Bladder microvascular endothelial cell (primary cell): ENCODE results near the gene SCLY. TPM values are rescaled to one million over a fixed set of nuclear protein-coding genes. Genes with fewer than 3 reads are reported as not detected.

Experiments used
- total RNA-seq: library from RNA; depleted of rRNA; stranded (reverse); fragments of >200 nt; gene quantifications from 2 replicates; pipeline ENCODE4 v1.2.3, GENCODE V29; 2014

The SCLY gene, protein sequence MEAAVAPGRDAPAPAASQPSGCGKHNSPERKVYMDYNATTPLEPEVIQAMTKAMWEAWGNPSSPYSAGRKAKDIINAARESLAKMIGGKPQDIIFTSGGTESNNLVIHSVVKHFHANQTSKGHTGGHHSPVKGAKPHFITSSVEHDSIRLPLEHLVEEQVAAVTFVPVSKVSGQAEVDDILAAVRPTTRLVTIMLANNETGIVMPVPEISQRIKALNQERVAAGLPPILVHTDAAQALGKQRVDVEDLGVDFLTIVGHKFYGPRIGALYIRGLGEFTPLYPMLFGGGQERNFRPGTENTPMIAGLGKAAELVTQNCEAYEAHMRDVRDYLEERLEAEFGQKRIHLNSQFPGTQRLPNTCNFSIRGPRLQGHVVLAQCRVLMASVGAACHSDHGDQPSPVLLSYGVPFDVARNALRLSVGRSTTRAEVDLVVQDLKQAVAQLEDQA
- total RNA-seq = 18.5 and 23.3 TPM in 2 replicates

DNA sequence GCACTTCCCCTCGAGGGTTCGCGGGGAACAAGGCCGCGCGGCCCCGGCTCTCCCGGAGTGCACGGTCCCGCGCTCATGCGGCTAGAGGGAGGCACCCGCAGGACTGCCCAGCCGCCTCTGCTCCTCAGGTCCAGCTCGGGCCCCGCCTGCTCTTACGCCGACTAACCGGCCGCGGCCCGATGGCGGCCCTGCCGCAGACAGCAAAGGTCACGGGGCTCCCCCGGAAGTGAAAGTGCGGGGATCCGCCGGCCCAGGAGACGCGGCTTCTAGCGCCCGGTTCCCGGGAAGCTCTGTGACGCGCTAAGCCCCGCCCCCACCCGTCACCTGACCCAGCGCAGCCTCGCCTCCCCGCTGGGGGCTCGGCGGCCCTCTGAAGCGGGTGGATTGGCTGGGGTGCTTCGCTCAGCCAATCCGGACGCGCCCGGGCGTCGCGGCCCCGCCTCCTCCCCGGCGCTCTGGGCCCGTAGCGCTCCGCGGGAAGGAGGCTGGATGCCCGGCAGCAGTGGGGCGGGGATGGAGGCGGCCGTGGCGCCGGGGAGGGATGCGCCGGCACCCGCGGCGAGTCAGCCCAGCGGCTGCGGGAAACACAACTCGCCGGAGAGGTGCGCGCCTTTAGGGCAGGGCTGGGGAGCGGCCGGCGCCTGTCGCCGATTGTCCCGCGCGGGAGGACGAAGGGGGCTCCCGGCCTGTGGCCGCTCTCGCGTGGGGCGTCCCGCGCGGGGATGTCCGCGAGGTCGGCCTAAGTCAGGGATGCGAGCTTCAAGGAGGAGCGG, at the start of gene SCLY:
TSS of gene SCLY (plus strand) at position 460 of the 773 bp plus-strand sequence. CDS start at position 514, 54 bp downstream.

DNA sequence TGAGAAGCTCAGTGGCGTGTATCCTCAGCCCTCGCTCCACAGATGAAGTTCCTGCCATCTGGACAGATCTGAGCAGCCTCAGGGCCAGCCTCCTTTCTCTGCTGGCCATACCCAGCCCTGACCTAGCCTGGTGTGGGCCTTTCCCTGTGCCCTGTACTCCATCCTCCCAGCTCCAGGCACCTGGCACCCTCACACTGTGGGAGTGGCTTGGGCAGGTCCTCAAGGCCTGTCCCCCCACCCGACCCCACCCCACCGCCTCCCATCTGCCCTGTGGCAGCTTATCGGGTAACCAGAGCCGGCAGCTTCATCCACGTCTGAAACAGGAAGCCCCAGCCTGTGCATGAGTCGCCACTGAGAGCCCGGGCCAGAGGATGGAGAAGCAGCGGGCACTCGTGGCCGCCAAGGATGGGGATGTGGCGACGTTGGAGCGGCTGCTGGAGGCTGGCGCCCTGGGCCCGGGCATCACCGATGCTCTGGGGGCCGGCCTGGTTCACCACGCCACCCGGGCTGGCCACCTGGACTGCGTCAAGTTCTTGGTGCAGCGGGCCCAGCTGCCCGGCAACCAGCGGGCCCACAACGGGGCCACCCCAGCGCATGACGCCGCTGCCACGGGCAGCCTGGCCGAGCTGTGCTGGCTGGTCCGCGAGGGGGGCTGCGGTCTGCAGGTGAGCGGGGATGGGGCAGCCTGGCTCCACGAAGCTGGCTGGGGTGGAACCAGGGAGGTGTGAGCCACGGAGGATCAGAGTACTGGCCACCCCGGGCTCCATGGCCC, 39.4 kb downstream of the SCLY start, which contains the start of gene ESPNL:
TSS of gene ESPNL (plus strand) at position 292 of the 772 bp plus-strand sequence. CDS start at position 372, 80 bp downstream.

GRCh38 chr2:238138331-238139195, 77.8 kb downstream of the SCLY start, which contains the start of gene KLHL30:
Gene KLHL30 (plus strand): TSS chr2:238138668. CDS start chr2:238140755, 2,087 bp downstream.

Other genes with a start within 250 kb of the SCLY start
- gene RAMP1, start 201.4 kb upstream of the SCLY start, total RNA-seq = 0.25 TPM in 1 of 2 replicates, not detected in the other
- gene UBE2F, start 94.0 kb upstream of the SCLY start, total RNA-seq = 28.3 and 38.3 TPM in 2 replicates
- not detected in 2 replicates for gene ESPNL, start 39.3 kb downstream of the SCLY start, total RNA-seq
- gene KLHL30, start 77.7 kb downstream of the SCLY start, total RNA-seq = under 0.01 TPM in 1 of 2 replicates, not detected in the other
- 0.19 and 0.65 TPM in 2 replicates for gene ERFE, start 98.0 kb downstream of the SCLY start, total RNA-seq
- 19.4 and 34.5 TPM in 2 replicates for gene ILKAP, start 142.7 kb downstream of the SCLY start, total RNA-seq
- 1.1 and 2.3 TPM in 2 replicates for gene HES6, start 179.0 kb downstream of the SCLY start, total RNA-seq
- gene PER2, start 227.6 kb downstream of the SCLY start, total RNA-seq = 0.97 and 3.1 TPM in 2 replicates